Natural killer cell (primary cell): ENCODE data around the gene RASSF5. TPM values are rescaled to one million over a fixed set of nuclear protein-coding genes. Genes with fewer than 3 reads are reported as not detected.
A peak's percentile ranks its signal among the peaks of the same experiment; 100 is the strongest.

Source experiments
- ATAC-seq, 3 donors: fragments of 150-1000 bp in 2 of 3; fragments of 200-7000 bp in 1 of 3; cut with Tn5 transposase; 1 replicate in 1 of 3; 2 replicates in 2 of 3; pipeline ENCODE4 v1.10.0; 2021; ENCODE audit warnings: mild to moderate bottlenecking in 2 of 3, moderate library complexity in 2 of 3
- DNase-seq, 2 donors: peaks; one replicate each; pipeline versions ENCODE4 v3.0.0 to v3.0.0-alpha.2; 2013 to 2021; ENCODE audit warnings: mixed read lengths in 1 of 2
- H3K27ac ChIP-seq: one replicate; pipeline ENCODE4 v1.5.1; 2013; ENCODE audit warnings: mild to moderate bottlenecking, low read length
- H3K27me3 ChIP-seq: one replicate; pipeline ENCODE4 v1.6.1; 2013; ENCODE audit warnings: low read length; ENCODE audit not compliant: control insufficient read depth, insufficient read depth
- H3K36me3 ChIP-seq: one replicate; pipeline ENCODE4 v1.6.1; 2013; ENCODE audit warnings: low read length; ENCODE audit not compliant: control insufficient read depth, insufficient read depth
- H3K4me1 ChIP-seq: one replicate; pipeline ENCODE4 v1.6.1; 2013; ENCODE audit warnings: low read length; ENCODE audit not compliant: control insufficient read depth, insufficient read depth
- H3K4me3 ChIP-seq: one replicate; pipeline ENCODE4 v1.5.1; 2013; ENCODE audit warnings: low read length
- H3K9me3 ChIP-seq: one replicate; pipeline ENCODE4 v1.6.1; 2013; ENCODE audit warnings: low read length; ENCODE audit not compliant: control insufficient read depth, insufficient read depth
- H3K27ac Mint-ChIP-seq, 2 donors: one replicate each; pipeline ENCODE4 v1.8.0; 2022; ENCODE audit warnings: mild to moderate bottlenecking in 2 of 2, mixed read lengths in 2 of 2, moderate library complexity in 1 of 2
- H3K27me3 Mint-ChIP-seq, 2 donors: one replicate each; pipeline ENCODE4 v1.8.0; 2022; ENCODE audit warnings: low read depth in 2 of 2, mixed read lengths in 2 of 2
- H3K36me3 Mint-ChIP-seq: one replicate; pipeline ENCODE4 v1.8.0; 2022; ENCODE audit warnings: mixed read lengths
- H3K4me1 Mint-ChIP-seq, 2 donors: one replicate each; pipeline ENCODE4 v1.8.0; 2022; ENCODE audit warnings: mixed read lengths in 2 of 2
- H3K4me3 Mint-ChIP-seq: one replicate; pipeline ENCODE4 v1.8.0; 2022; ENCODE audit warnings: mild to moderate bottlenecking, moderate library complexity, mixed read lengths
- H3K9me3 Mint-ChIP-seq, 2 donors: one replicate each; pipeline ENCODE4 v1.8.0; 2022; ENCODE audit warnings: mixed read lengths in 2 of 2
- CTCF ChIP-seq: fragments of 200-600 bp; IDR thresholded peaks from one replicate; pipeline ENCODE4 v1.8.0; 2022; ENCODE audit warnings: antibody characterized with exemption
- WGBS: methylation state at CpG from one replicate; pipeline ENCODE4 v1.1.7; 2013; ENCODE audit warnings: missing lambda C conversion rate; ENCODE audit not compliant: insufficient coverage; 5-methylcytosine and 5-hydroxymethylcytosine counted together
- intact Hi-C: fragments of 100-400 bp; cut with micrococcal nuclease; formaldehyde crosslinking; loops from one replicate; pipeline ENCODE4 v1.14.2; 2022
- total RNA-seq, 4 donors: library from RNA; stranded (reverse); fragments of 120-200 nt in 1 of 4; gene quantifications; one replicate each; pipeline versions ENCODE4 v1.2.3 to v1.2.4, GENCODE V29; 2013 to 2022

RASSF5 gene
- total RNA-seq = 100 to 1,000 TPM; 231 to 333 (median 279) TPM
- 117 TPM for total RNA-seq (2013)

GRCh38 chr1:206507284-206508129, at the start of gene RASSF5:
RASSF5 (plus strand) TSS chr1:206507531; CDS start chr1:206507603, 72 bp downstream.
- intact Hi-C loops = loop anchor here (5.0 kb wide), 1 partner anchor 45 kb away; no protein-coding TSS in a partner anchor
- Mint-ChIP-seq H3K27ac (peak within 1 kb of the TSS; percentile 50 to 81), H3K4me1 (peaks cover 38 to 52% of the 10 kb centered on the region in 2 donors), H3K4me3 (peak within 1 kb of the TSS; percentile 82), H3K27me3 (peaks cover 0 to 6% of the 10 kb centered on the region in 2 donors), H3K36me3 (no peaks in the 10 kb centered on the region), H3K9me3 (no peaks in the 10 kb centered on the region)
- no peaks in the 10 kb centered on the region for H3K9me3 ChIP-seq
- TF ChIP-seq CTCF = no peak
- peak; percentile 78 to 81 for DNase-seq
- H3K27ac ChIP-seq = no peak within 1 kb of the TSS
- ATAC-seq = peak; percentile 75 to 90 (median 84)
- under 1% methylated on average over 97 of the region's 97 CpGs for WGBS
- H3K36me3 ChIP-seq = no peaks in the 10 kb centered on the region
- peak within 1 kb of the TSS; percentile 57 for H3K4me3 ChIP-seq
- H3K27me3 ChIP-seq = peaks cover 10% of the 10 kb centered on the region
- H3K4me1 ChIP-seq = peaks cover 43% of the 10 kb centered on the region

GRCh38 chr1:206459703-206460102, 47.6 kb upstream of the RASSF5 start:
- 97% methylated on average over 4 of the region's 4 CpGs for WGBS
- Mint-ChIP-seq H3K27ac (no peak overlapping the region), H3K4me3 (no peak overlapping the region), H3K36me3 (peaks cover 11% of the 10 kb centered on the region), H3K27me3 (no peaks in the 10 kb centered on the region), H3K9me3 (no peaks in the 10 kb centered on the region), H3K4me1 (no peaks in the 10 kb centered on the region)
- TF ChIP-seq CTCF = no peak
- H3K4me1 ChIP-seq = no peaks in the 10 kb centered on the region
- H3K27me3 ChIP-seq = no peaks in the 10 kb centered on the region
- H3K9me3 ChIP-seq = no peaks in the 10 kb centered on the region
- H3K27ac ChIP-seq = no peak overlapping the region
- H3K36me3 ChIP-seq = peaks cover 10% of the 10 kb centered on the region
- intact Hi-C loops = no loop called here
- ATAC-seq = no peak
- H3K4me3 ChIP-seq = no peak overlapping the region
- no peak for DNase-seq

- Histone ChIP-seq H3K4me1 (peaks cover 2% of the 10 kb centered on the region), H3K4me3 (no peak overlapping the region), H3K27me3 (no peaks in the 10 kb centered on the region), H3K27ac (no peak overlapping the region), H3K9me3 (no peaks in the 10 kb centered on the region), H3K36me3 (peaks cover under 1% of the 10 kb centered on the region)
- ATAC-seq (no peak), DNase-seq (no peak)
- intact Hi-C loops = no loop called here
- no peak for TF ChIP-seq CTCF
- peaks cover 0 to 1% of the 10 kb centered on the region in 2 donors for H3K4me1 Mint-ChIP-seq
- no peak overlapping the region for H3K4me3 Mint-ChIP-seq
- H3K9me3 Mint-ChIP-seq = no peaks in the 10 kb centered on the region
- H3K27me3 Mint-ChIP-seq = peaks cover 0 to 1% of the 10 kb centered on the region in 2 donors
- no peak overlapping the region for H3K27ac Mint-ChIP-seq
- H3K36me3 Mint-ChIP-seq = no peaks in the 10 kb centered on the region
- WGBS = 92% methylated on average over 17 of the region's 17 CpGs
Observed at GRCh38 chr1:206460836-206461426, 46.4 kb upstream of the RASSF5 start.
